Measurements from ENCODE around the gene RELA.

- no peak for TF ChIP-seq PATZ1 (tag by site-specific recombination; IDR thresholded peaks at IDR 0.05)
- no peak for TF ChIP-seq YY1 (tag by site-specific recombination; IDR thresholded peaks at IDR 0.05)
- no peak for TF ChIP-seq CTCF (tag by site-specific recombination; IDR thresholded peaks at IDR 0.05)
- TF ChIP-seq GFI1B (tag by site-specific recombination; IDR thresholded peaks at IDR 0.05) = no peak
- no peak for TF ChIP-seq KLF1 (tag by site-specific recombination; IDR thresholded peaks at IDR 0.05)
- TF ChIP-seq ZNF670 (tag by site-specific recombination; IDR thresholded peaks at IDR 0.05; ENCODE audit: low read depth) = no peak
- TF ChIP-seq ZNF768 (tag by site-specific recombination; IDR thresholded peaks at IDR 0.05) = no peak
- no peak for TF ChIP-seq ZBTB10 (tag by site-specific recombination; IDR thresholded peaks at IDR 0.05)
- no peak for TF ChIP-seq GLIS1 (tag by site-specific recombination; IDR thresholded peaks at IDR 0.05)
Measured at GRCh38 chr11:65609665-65610064, 53.1 kb downstream of the RELA start.

All from HEK293 (cell line).